ENCODE data around the gene TNFSF10. TPM values are rescaled to one million over a fixed set of nuclear protein-coding genes. Genes with fewer than 3 reads are reported as not detected.

Gene TNFSF10
- total RNA-seq, 2 experiments from 2014 or later, result 21.5 to 23.6 TPM

DNA sequence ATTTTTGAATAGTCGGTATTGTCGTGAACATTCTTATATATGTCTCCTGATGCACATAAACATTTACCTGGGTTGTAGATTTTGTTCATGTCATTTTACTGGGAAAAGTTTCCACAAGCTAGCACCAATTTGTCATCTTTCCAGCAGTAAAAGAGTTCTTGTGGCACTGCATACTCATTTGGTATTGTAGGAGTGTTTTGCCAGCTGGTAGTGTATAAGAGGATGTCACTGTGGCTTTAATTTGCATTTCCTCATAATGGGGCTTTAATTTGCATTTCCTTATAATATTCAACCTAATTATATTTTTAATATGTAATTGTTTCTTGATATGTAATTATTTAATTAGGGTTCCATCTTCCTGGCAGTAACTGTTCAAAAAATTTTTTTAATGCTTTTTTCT is 21.2 kb upstream of the TNFSF10 start:
- intact Hi-C loops (cut with micrococcal nuclease), result no loop called here
- H3K4me3 Mint-ChIP-seq, result no peak overlapping the region
- no peaks in the 10 kb centered on the region for H3K27me3 Mint-ChIP-seq
- no peak overlapping the region for H3K27ac Mint-ChIP-seq
- CTCF ChIA-PET, result interaction anchor here (0.7 kb wide), 1 partner anchor 25 kb away, joined by 3 read pairs; no protein-coding TSS in a partner anchor
- H3K36me3 Mint-ChIP-seq (ENCODE audit: low read depth), result no peaks in the 10 kb centered on the region
- POLR2A ChIA-PET, result no interaction called here
- TF ChIP-seq, protein P1, sequence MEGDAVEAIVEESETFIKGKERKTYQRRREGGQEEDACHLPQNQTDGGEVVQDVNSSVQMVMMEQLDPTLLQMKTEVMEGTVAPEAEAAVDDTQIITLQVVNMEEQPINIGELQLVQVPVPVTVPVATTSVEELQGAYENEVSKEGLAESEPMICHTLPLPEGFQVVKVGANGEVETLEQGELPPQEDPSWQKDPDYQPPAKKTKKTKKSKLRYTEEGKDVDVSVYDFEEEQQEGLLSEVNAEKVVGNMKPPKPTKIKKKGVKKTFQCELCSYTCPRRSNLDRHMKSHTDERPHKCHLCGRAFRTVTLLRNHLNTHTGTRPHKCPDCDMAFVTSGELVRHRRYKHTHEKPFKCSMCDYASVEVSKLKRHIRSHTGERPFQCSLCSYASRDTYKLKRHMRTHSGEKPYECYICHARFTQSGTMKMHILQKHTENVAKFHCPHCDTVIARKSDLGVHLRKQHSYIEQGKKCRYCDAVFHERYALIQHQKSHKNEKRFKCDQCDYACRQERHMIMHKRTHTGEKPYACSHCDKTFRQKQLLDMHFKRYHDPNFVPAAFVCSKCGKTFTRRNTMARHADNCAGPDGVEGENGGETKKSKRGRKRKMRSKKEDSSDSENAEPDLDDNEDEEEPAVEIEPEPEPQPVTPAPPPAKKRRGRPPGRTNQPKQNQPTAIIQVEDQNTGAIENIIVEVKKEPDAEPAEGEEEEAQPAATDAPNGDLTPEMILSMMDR (IDR thresholded peaks at IDR 0.05), result no peak
- peaks cover 14% of the 10 kb centered on the region for H3K4me1 Mint-ChIP-seq (ENCODE audit: low read depth)
- DNase-seq (no peak), ATAC-seq (no peak)
- H3K9me3 Mint-ChIP-seq, result no peaks in the 10 kb centered on the region

DNA sequence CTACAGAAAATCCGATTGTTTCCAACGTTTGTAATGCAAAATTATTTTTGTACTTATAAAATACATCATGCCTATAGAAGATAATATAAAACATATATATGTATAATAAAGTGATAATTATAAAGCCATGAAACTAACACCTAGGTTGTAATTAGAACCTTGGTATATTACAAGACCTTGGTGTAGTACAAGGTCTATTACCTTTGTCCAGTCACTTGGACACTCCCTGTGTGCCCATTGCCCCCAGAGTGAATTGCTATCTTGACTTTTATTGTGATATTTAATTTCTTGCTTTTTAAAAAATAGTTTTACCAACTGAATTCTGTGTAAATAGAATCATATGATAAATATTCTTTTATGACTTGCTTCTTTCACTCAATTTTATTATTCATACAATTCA is 20.7 kb upstream of the TNFSF10 start:
- no peak overlapping the region for H3K4me3 Mint-ChIP-seq
- ChIA-PET POLR2A (no interaction called here), CTCF (interaction anchor here (1.2 kb wide), 1 partner anchor 66 kb away, joined by 3 read pairs; no protein-coding TSS in a partner anchor)
- no peaks in the 10 kb centered on the region for H3K36me3 Mint-ChIP-seq (ENCODE audit: low read depth)
- H3K9me3 Mint-ChIP-seq, result no peaks in the 10 kb centered on the region
- no peaks in the 10 kb centered on the region for H3K27me3 Mint-ChIP-seq
- no peak for DNase-seq
- H3K27ac Mint-ChIP-seq, result no peak overlapping the region
- intact Hi-C loops (cut with micrococcal nuclease), result no loop called here
- peaks cover 15% of the 10 kb centered on the region for H3K4me1 Mint-ChIP-seq (ENCODE audit: low read depth)
- ATAC-seq, result no peak
- TF ChIP-seq, protein P1 (IDR thresholded peaks at IDR 0.05), result no peak

DNA sequence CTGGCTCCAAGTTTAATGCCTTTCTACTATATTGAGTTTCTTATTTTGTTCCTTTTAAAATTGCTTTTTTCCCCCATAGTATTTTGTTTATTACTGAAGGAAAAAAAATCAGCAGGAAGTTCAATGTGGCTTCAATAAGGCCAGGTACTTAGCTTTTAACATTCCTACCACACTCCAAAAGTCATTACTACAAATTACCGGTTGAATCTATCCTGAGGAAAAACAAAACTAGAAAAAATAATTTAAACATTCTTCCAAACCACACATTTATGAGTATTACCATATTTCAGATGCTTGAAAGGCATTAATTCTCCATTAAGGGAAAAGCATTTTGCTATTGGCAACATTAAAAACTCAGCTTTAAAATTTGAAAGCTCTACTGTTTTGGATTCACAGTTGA is 20.2 kb upstream of the TNFSF10 start:
- H3K27ac Mint-ChIP-seq, result no peak overlapping the region

DNA sequence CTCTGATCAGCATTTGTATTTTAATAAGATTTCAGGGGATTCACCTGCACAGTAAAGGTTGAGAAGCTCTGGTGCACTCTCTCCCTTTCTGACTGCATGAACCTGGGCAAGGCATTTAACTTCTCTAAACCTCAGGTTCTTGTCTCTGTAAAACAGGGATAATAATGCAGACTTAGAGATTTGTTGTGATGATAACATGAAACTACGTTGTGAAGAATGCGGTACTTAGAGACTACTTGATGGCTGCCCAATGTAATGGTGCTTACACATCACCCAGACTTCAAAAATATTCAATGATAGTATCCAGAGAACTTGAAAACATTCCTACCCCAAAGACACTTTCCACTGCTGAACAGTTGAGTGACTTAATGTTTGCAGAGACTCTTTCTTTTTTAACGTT is 19.8 kb upstream of the TNFSF10 start:
- CTCF ChIA-PET, result interaction anchor here (1.2 kb wide), 1 partner anchor 66 kb away, joined by 3 read pairs; no protein-coding TSS in a partner anchor
- peaks cover 20% of the 10 kb centered on the region for H3K4me1 Mint-ChIP-seq (ENCODE audit: low read depth)
- no peaks in the 10 kb centered on the region for H3K9me3 Mint-ChIP-seq
- H3K36me3 Mint-ChIP-seq (ENCODE audit: low read depth), result no peaks in the 10 kb centered on the region
- no peaks in the 10 kb centered on the region for H3K27me3 Mint-ChIP-seq
- intact Hi-C loops (cut with micrococcal nuclease), result no loop called here
- H3K27ac Mint-ChIP-seq, result no peak overlapping the region
- TF ChIP-seq, protein P1 (IDR thresholded peaks at IDR 0.05), result no peak
- POLR2A ChIA-PET, result no interaction called here
- H3K4me3 Mint-ChIP-seq, result no peak overlapping the region
- no peak for DNase-seq
- no peak for ATAC-seq

More for the DNA sequence above, 20.2 kb upstream of the TNFSF10 start:
- CTCF ChIA-PET, result interaction anchor here (1.2 kb wide), 1 partner anchor 66 kb away, joined by 3 read pairs; no protein-coding TSS in a partner anchor
- H3K9me3 Mint-ChIP-seq, result no peaks in the 10 kb centered on the region
- TF ChIP-seq, protein P1 (IDR thresholded peaks at IDR 0.05), result no peak
- H3K4me3 Mint-ChIP-seq, result no peak overlapping the region
- intact Hi-C loops (cut with micrococcal nuclease), result no loop called here
- H3K36me3 Mint-ChIP-seq (ENCODE audit: low read depth), result no peaks in the 10 kb centered on the region
- POLR2A ChIA-PET, result no interaction called here
- H3K27me3 Mint-ChIP-seq, result no peaks in the 10 kb centered on the region
- peaks cover 15% of the 10 kb centered on the region for H3K4me1 Mint-ChIP-seq (ENCODE audit: low read depth)
- DNase-seq (no peak), ATAC-seq (no peak)

DNA sequence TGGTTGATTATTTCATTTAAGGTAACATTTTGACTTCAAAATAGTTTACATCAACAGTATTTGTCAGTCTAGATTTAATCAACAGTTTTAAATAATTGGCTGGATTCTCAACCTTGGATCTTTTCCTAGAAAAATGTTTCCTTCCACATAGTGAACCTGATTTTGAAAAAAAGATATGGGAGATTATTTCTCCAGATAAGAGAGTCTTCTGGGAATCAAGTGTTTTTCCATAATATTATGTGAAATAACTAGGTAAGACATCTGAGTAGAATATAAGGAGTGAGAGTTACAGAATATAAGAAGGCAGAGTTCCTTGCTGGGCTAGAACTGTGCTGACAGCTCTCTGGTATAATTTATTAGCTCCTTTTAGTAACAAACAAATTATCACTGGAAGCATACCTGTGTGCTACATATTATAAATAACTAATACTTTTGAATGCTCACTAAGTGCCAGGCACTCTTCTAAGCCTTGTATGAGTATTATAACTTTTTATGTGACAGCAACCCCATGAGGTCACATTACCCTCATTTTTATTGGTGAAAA is 18.8 kb upstream of the TNFSF10 start:
- CTCF ChIA-PET, result interaction anchor here (1.1 to 2.4 kb wide), 4 partner anchors 11 to 53 kb away, joined by 3 to 7 read pairs (median 4); partner anchors contain the start of gene TNFSF10
- TF ChIP-seq, protein P1 (IDR thresholded peaks at IDR 0.05), result no peak
- no peak for ATAC-seq
- Mint-ChIP-seq H3K9me3 (no peaks in the 10 kb centered on the region), H3K27ac (no peak overlapping the region), H3K4me1 (ENCODE audit: low read depth) (peaks cover 26% of the 10 kb centered on the region), H3K4me3 (no peak overlapping the region), H3K36me3 (ENCODE audit: low read depth) (no peaks in the 10 kb centered on the region), H3K27me3 (no peaks in the 10 kb centered on the region)
- POLR2A ChIA-PET, result interaction anchor here (2.5 kb wide), 1 partner anchor 12 kb away, joined by 9 read pairs; no protein-coding TSS in a partner anchor
- no peak for DNase-seq
- intact Hi-C loops (cut with micrococcal nuclease), result no loop called here
